ENCODE results near the gene TCF23.
"Not testable (repeated sequence)": the region's sequence is repeated elsewhere in the genome, so short reads cannot be mapped to it uniquely, and the experiment has no call there.

Gene TCF23

GRCh38 chr2:27155069-27155520 is 6.3 kb downstream of the TCF23 start:
- no peak for DNase-seq

- DNase-seq: no peak
Measured at GRCh38 chr2:27158468-27158867, 9.7 kb downstream of the TCF23 start.

- DNase-seq: no peak
Measured at GRCh38 chr2:27159271-27159670, 10.5 kb downstream of the TCF23 start.

GRCh38 chr2:27160191-27160590 is 11.4 kb downstream of the TCF23 start:
- DNase-seq: no peak

- no peak for DNase-seq
Measured at GRCh38 chr2:27162151-27163121, 13.6 kb downstream of the TCF23 start.

- no peak for DNase-seq
Measured at GRCh38 chr2:27164960-27165763, 16.4 kb downstream of the TCF23 start.

- DNase-seq: no peak
Measured at GRCh38 chr2:27170581-27171337, 22.0 kb downstream of the TCF23 start.

- no peak for DNase-seq
Measured at GRCh38 chr2:27171351-27171848, 22.6 kb downstream of the TCF23 start.

- DNase-seq: peak; percentile 13
Measured at GRCh38 chr2:27174638-27175037, 25.8 kb downstream of the TCF23 start.

GRCh38 chr2:27175330-27175729 is 26.5 kb downstream of the TCF23 start:
- DNase-seq: no peak

- DNase-seq: not testable (repeated sequence)
Measured at GRCh38 chr2:27175781-27176180, 27.0 kb downstream of the TCF23 start.

- no peak for DNase-seq
Measured at GRCh38 chr2:27177441-27178351, 28.9 kb downstream of the TCF23 start.

GRCh38 chr2:27178469-27178868 is 29.7 kb downstream of the TCF23 start:
- DNase-seq: no peak

- DNase-seq: no peak
Measured at GRCh38 chr2:27179344-27180000, 30.7 kb downstream of the TCF23 start.

GRCh38 chr2:27182346-27182745 is 33.5 kb downstream of the TCF23 start:
- DNase-seq: peak; percentile 74

- DNase-seq: no peak
Measured at GRCh38 chr2:27184115-27184514, 35.3 kb downstream of the TCF23 start.

GRCh38 chr2:27185331-27186026 is 36.7 kb downstream of the TCF23 start:
- DNase-seq: peak; percentile 83

- DNase-seq: no peak
Measured at GRCh38 chr2:27186613-27187345, 38.0 kb downstream of the TCF23 start.

GRCh38 chr2:27189989-27190388 is 41.2 kb downstream of the TCF23 start:
- DNase-seq: no peak

Data from fibroblast of skin of right quadriceps (primary cell).